ENCODE measurements around the gene CCDC177. TPM values are rescaled to one million over a fixed set of nuclear protein-coding genes. Genes with fewer than 3 reads are reported as not detected.

Gene CCDC177
- total and polyA plus RNA-seq, 2 of the 8 experiments (the other 6 are each of a cell fraction or from before 2014, with no cell fraction given) = 0.62 to 2.8 TPM

DNA sequence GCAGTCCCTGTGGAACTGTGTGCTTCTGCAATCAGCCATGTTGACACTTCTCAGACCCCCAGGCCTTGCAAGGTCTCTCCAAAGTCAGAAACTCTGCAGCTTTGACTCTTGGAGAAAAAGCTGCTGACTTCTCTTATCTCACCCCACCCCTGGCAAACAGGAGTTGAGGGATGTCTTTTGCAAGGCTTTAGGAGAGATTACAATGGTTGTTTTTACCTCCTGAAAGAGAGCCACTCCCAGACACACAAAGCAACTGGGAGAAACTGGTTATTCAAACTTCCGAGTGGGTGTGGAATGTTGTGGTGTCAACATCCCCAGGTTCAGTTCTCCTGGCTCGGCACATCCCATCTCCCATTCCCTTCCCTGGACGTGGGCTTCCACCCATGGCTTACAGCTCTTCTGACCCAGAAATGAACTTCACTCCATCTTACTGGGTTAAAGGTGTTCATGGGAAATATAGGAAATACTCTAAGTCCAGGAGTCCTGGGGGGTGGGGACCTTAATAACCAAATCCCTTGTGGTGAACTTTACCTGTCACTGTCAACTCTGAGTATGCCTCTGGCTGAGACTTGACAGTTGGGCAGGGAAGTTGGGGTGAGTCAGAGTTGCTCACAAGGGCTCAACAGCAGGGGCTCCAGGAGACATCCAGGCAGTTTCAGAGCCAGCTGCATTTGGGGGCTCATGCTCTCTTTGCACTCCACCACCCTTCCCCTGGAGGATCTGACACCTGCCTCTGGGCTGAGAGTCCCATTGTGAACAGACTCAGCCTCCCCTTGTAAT, 41.9 kb downstream of the CCDC177 start:
- no peak overlapping the region for H3K4me3 ChIP-seq (ENCODE audit: extremely low read depth in 1 of 4, insufficient read depth in 2 of 4, low read depth in 3 of 4, low read length in 4 of 4)
- FAIRE-seq (no peak), DNase-seq (ENCODE audit: low read depth in 1 of 2, low spot score in 2 of 2) (no peak)
- no peak overlapping the region for H3K4me2 ChIP-seq (ENCODE audit: insufficient read depth in 1 of 2, low read depth in 2 of 2, low read length in 2 of 2)
- no peaks in the 10 kb centered on the region for H3K23me2 ChIP-seq (ENCODE audit: low read depth, low read length)
- no peak overlapping the region for H2BK5ac ChIP-seq (ENCODE audit: low read depth, low read length)
- no peaks in the 10 kb centered on the region for H3K36me3 ChIP-seq (ENCODE audit: control insufficient read depth in 2 of 4, insufficient read depth in 4 of 4, low read length in 3 of 4)
- H3K4me1 ChIP-seq (replicated peaks in 1 of 4; ENCODE audit: control insufficient read depth in 3 of 4, insufficient read depth in 4 of 4, low read length in 3 of 4) = no peaks in the 10 kb centered on the region
- H4K20me1 ChIP-seq (replicated peaks in 1 of 2; ENCODE audit: control insufficient read depth in 1 of 2, insufficient read depth in 2 of 2, low read length in 2 of 2) = no peaks in the 10 kb centered on the region
- no peak overlapping the region for H2BK120ac ChIP-seq (replicated peaks; ENCODE audit: low read depth, low read length)
- H3K14ac ChIP-seq (ENCODE audit: insufficient read length) = no peak overlapping the region
- no peak overlapping the region for H4K8ac ChIP-seq (ENCODE audit: extremely low read depth, insufficient read depth, low read length)
- no peak overlapping the region for H2AFZ ChIP-seq (ENCODE audit: low read length)
- H3K4ac ChIP-seq (replicated peaks; ENCODE audit: insufficient read length, low read depth, low read length) = no peak overlapping the region
- CTCF ChIA-PET (ENCODE audit: partially characterized antibody) = interaction anchor here (0.6 to 2.2 kb wide), 6 partner anchors 10 to 42 kb away, joined by 3 to 12 read pairs (median 6); no protein-coding TSS in a partner anchor
- no peak overlapping the region for H2BK20ac ChIP-seq (ENCODE audit: low read length)
- H4K5ac ChIP-seq (ENCODE audit: insufficient read length, low read depth, low read length) = no peak overlapping the region
- H3K56ac ChIP-seq (replicated peaks; ENCODE audit: insufficient read length, low read depth, low read length) = no peak overlapping the region
- WGBS, 2 experiments (ENCODE audit: extremely low coverage in 1 of 2, insufficient coverage in 1 of 2, insufficient read length in 1 of 2, insufficient replicate concordance in 2 of 2, low coverage in 1 of 2, low lambda C conversion rate in 2 of 2, missing lambda C conversion rate in 1 of 2) = 72% methylated on average over 3 of the region's 3 CpGs; no CpG with 5 or more reads in 1 of the 2 experiments
- H3K23ac ChIP-seq (ENCODE audit: insufficient read length) = no peak overlapping the region
- H3K27ac ChIP-seq (ENCODE audit: low read depth, low read length) = no peak overlapping the region
- H3K18ac ChIP-seq (ENCODE audit: extremely low read depth, low read length) = no peak overlapping the region
- no peaks in the 10 kb centered on the region for H3K79me1 ChIP-seq (ENCODE audit: low read depth, low read length)
- POLR2A ChIA-PET (ENCODE audit: partially characterized antibody) = no interaction called here
- H3K27me3 ChIP-seq (replicated peaks in 1 of 4; ENCODE audit: control insufficient read depth in 3 of 4, extremely low read depth in 1 of 4, insufficient read depth in 3 of 4, low read length in 3 of 4) = no peaks in the 10 kb centered on the region
- H3K9me3 ChIP-seq (ENCODE audit: insufficient read depth in 2 of 2, low read depth in 1 of 2, low read length in 1 of 2) = no peaks in the 10 kb centered on the region
- no peak overlapping the region for H2BK15ac ChIP-seq (ENCODE audit: low read length)
- H2BK12ac ChIP-seq (ENCODE audit: low read depth, low read length) = no peak overlapping the region
- no peak overlapping the region for H4K91ac ChIP-seq (replicated peaks; ENCODE audit: insufficient read length, low read length)
- no peak overlapping the region for H3K9ac ChIP-seq (replicated peaks in 1 of 4; ENCODE audit: extremely low read depth in 1 of 4, low read depth in 3 of 4, low read length in 3 of 4)
- no peak overlapping the region for H2AK5ac ChIP-seq (ENCODE audit: low read depth, low read length)
- no peaks in the 10 kb centered on the region for H3K79me2 ChIP-seq (ENCODE audit: control insufficient read depth in 1 of 2, insufficient read depth in 2 of 2, low read length in 2 of 2)
- TF ChIP-seq JUND (IDR thresholded peaks at IDR 0.05; ENCODE audit: low read length) (no peak), SUZ12 (IDR thresholded peaks at IDR 0.05; ENCODE audit: low read length) (no peak), TCF12 (IDR thresholded peaks at IDR 0.05; ENCODE audit: low read depth, low read length) (no peak), BRCA1 (IDR thresholded peaks at IDR 0.05; ENCODE audit: low read depth, low read length) (no peak), NANOG (IDR thresholded peaks at IDR 0.05; ENCODE audit: insufficient read depth, low read depth, low read length, poor library complexity, severe bottlenecking) (no peak), GABPA (IDR thresholded peaks at IDR 0.05; ENCODE audit: borderline replicate concordance, insufficient read depth, low read length) (no peak), TAF1 (IDR thresholded peaks at IDR 0.05; ENCODE audit: low read depth, low read length) (no peak)
- TF ChIP-seq, protein P1, sequence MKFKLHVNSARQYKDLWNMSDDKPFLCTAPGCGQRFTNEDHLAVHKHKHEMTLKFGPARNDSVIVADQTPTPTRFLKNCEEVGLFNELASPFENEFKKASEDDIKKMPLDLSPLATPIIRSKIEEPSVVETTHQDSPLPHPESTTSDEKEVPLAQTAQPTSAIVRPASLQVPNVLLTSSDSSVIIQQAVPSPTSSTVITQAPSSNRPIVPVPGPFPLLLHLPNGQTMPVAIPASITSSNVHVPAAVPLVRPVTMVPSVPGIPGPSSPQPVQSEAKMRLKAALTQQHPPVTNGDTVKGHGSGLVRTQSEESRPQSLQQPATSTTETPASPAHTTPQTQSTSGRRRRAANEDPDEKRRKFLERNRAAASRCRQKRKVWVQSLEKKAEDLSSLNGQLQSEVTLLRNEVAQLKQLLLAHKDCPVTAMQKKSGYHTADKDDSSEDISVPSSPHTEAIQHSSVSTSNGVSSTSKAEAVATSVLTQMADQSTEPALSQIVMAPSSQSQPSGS (IDR thresholded peaks at IDR 0.05; ENCODE audit: low read length) = no peak
- TF ChIP-seq, protein P2, sequence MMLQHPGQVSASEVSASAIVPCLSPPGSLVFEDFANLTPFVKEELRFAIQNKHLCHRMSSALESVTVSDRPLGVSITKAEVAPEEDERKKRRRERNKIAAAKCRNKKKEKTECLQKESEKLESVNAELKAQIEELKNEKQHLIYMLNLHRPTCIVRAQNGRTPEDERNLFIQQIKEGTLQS (IDR thresholded peaks at IDR 0.05; ENCODE audit: insufficient read depth, low read depth, low read length) = no peak
